ENCODE measurements around the gene PHLDB1. TPM values are rescaled to one million over a fixed set of nuclear protein-coding genes. Genes with fewer than 3 reads are reported as not detected.
"Not testable (repeated sequence)": the region's sequence is repeated elsewhere in the genome, so short reads cannot be mapped to it uniquely, and the experiment has no call there.

Gene PHLDB1
- 45.4 TPM for total RNA-seq (ENCODE audit: unreplicated experiment)
- long read RNA-seq, partial matches to known transcripts = 2 of 6 reads
- long read RNA-seq, other reads (novel, unspliced or antisense) = 4 of 6 reads

DNA sequence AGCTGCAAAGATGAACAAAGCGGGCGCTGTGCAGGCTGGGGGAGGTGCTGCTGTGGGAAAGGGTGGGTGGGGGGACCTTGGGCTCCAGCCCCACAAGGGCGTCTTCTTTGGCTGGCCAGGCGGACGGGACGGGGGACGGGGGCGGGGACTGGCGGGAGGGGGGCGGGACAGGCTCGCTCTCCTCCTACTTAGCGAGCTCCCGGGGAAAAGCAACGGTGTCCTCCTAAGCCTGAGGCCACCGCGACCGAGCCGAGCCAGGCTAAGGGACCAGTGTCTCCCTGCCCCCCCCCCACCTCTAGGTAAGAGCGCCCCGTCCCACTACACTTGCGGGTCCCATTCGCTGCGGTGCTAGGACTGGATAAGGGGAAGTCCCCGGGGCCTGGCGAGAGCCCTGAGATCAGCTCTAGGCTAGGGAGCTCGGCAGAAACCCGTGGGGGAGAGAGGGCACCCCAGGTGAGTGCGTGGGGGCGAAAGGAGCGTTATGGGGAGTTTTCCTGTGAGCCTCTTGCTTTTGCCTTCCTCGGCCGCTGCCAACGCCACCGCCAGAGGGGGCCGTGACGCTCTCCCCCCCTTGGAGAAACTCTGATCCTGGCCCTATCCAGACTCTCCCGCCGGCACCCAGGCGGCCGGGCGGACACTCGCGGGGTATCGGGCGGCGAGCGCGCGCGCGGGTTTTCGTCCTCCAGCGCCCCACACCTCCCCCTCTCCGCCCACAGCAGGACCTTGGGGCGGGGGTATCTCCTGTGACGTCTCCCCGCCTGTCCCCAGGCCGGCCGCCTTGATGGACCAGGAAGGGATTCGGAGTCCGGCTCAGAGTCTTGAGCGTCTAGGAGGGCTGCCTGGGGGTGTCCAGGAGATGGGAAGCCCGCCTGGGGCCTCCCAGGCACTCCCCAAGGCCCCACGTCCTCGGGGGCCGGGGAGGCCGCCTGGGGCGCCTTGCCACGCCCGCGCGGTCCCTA is at the start of gene PHLDB1:
TSS of gene PHLDB1 (plus strand) at position 215 of the 959 bp plus-strand sequence. CDS start 6,222 bp downstream, outside the sequence.
- Mint-ChIP-seq H3K4me3 (ENCODE audit: unreplicated experiment) (peak within 1 kb of the TSS; percentile 49), H3K27ac (ENCODE audit: unreplicated experiment) (no peak within 1 kb of the TSS), H3K9me3 (ENCODE audit: unreplicated experiment) (no peaks in the 10 kb centered on the region), H3K36me3 (ENCODE audit: low read depth, unreplicated experiment) (peaks cover 13% of the 10 kb centered on the region), H3K4me1 (ENCODE audit: unreplicated experiment) (peaks cover 31% of the 10 kb centered on the region), H3K27me3 (ENCODE audit: unreplicated experiment) (peaks cover 23% of the 10 kb centered on the region)
- peak; percentile 62 for DNase-seq (ENCODE audit: low spot score)
- peak; percentile 28 for TF ChIP-seq CTCF (IDR thresholded peaks at IDR 0.05; ENCODE audit: unreplicated experiment)

DNA sequence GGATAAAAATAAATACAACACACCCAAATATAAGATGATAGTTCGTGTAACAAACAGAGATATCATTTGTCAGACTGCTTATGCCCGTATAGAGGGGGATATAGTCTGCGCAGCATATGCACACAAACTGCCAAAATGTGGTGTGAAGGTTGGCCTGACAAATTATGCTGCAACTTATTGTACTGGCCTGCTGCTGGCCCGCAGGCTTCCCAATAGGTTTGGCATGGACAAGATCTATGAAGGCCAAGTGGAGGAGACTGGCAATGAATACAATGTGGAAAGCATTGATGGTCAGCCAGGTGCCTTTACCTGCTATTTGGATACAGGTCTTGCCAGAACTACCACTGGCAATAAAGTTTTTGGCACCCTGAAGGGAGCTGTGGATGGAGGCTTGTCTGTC is 46.6 kb upstream of the PHLDB1 start:
- no peak for DNase-seq (ENCODE audit: low spot score)
- no peak overlapping the region for H3K4me3 Mint-ChIP-seq (ENCODE audit: unreplicated experiment)
- no peaks in the 10 kb centered on the region for H3K27me3 Mint-ChIP-seq (ENCODE audit: unreplicated experiment)
- peaks cover 9% of the 10 kb centered on the region for H3K4me1 Mint-ChIP-seq (ENCODE audit: unreplicated experiment)
- no peak for TF ChIP-seq CTCF (IDR thresholded peaks at IDR 0.05; ENCODE audit: unreplicated experiment)
- H3K9me3 Mint-ChIP-seq (ENCODE audit: unreplicated experiment) = no peaks in the 10 kb centered on the region
- H3K27ac Mint-ChIP-seq (ENCODE audit: unreplicated experiment) = no peak overlapping the region
- peaks cover 13% of the 10 kb centered on the region for H3K36me3 Mint-ChIP-seq (ENCODE audit: low read depth, unreplicated experiment)

GRCh38 chr11:118565051-118565450 is 42.4 kb upstream of the PHLDB1 start:
- DNase-seq (ENCODE audit: low spot score) = no peak

GRCh38 chr11:118569670-118570069 is 37.7 kb upstream of the PHLDB1 start:
- no peaks in the 10 kb centered on the region for H3K9me3 Mint-ChIP-seq (ENCODE audit: unreplicated experiment)
- no peak overlapping the region for H3K27ac Mint-ChIP-seq (ENCODE audit: unreplicated experiment)
- H3K4me3 Mint-ChIP-seq (ENCODE audit: unreplicated experiment) = no peak overlapping the region
- TF ChIP-seq CTCF (IDR thresholded peaks at IDR 0.05; ENCODE audit: unreplicated experiment) = no peak
- DNase-seq (ENCODE audit: low spot score) = no peak
- peaks cover 6% of the 10 kb centered on the region for H3K27me3 Mint-ChIP-seq (ENCODE audit: unreplicated experiment)
- H3K36me3 Mint-ChIP-seq (ENCODE audit: low read depth, unreplicated experiment) = no peaks in the 10 kb centered on the region
- peaks cover 19% of the 10 kb centered on the region for H3K4me1 Mint-ChIP-seq (ENCODE audit: unreplicated experiment)

More at GRCh38 chr11:118565051-118565450, 42.4 kb upstream of the PHLDB1 start:
- no peak for TF ChIP-seq CTCF (IDR thresholded peaks at IDR 0.05; ENCODE audit: unreplicated experiment)
- Mint-ChIP-seq H3K36me3 (ENCODE audit: low read depth, unreplicated experiment) (no peaks in the 10 kb centered on the region), H3K4me1 (ENCODE audit: unreplicated experiment) (peaks cover 9% of the 10 kb centered on the region), H3K27me3 (ENCODE audit: unreplicated experiment) (no peaks in the 10 kb centered on the region), H3K9me3 (ENCODE audit: unreplicated experiment) (no peaks in the 10 kb centered on the region), H3K4me3 (ENCODE audit: unreplicated experiment) (peak overlapping the region; percentile 78), H3K27ac (ENCODE audit: unreplicated experiment) (peak overlapping the region; percentile 83)

DNA sequence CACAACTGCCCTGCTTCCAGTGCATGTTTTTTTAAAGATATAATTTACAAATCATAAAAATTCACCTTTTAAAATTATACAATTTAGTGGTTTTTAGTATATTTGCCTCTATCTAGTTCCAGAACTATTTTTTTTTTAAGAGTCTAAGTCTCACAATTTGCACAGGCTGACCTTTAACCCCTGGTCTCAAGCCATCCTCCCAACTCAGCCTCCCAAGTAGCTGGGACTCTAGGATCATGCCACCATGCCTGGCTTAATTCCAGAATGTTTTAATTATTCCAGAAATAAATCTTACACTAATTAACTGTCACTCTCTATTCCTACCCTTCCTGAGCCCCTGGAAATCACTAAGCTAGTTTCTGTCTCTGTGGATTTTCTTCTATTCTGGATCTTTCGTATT is 36.6 kb upstream of the PHLDB1 start:
- Mint-ChIP-seq H3K27me3 (ENCODE audit: unreplicated experiment) (peaks cover 6% of the 10 kb centered on the region), H3K27ac (ENCODE audit: unreplicated experiment) (no peak overlapping the region), H3K36me3 (ENCODE audit: low read depth, unreplicated experiment) (no peaks in the 10 kb centered on the region), H3K9me3 (ENCODE audit: unreplicated experiment) (no peaks in the 10 kb centered on the region), H3K4me3 (ENCODE audit: unreplicated experiment) (no peak overlapping the region), H3K4me1 (ENCODE audit: unreplicated experiment) (peaks cover 18% of the 10 kb centered on the region)
- no peak for DNase-seq (ENCODE audit: low spot score)
- no peak for TF ChIP-seq CTCF (IDR thresholded peaks at IDR 0.05; ENCODE audit: unreplicated experiment)

- not testable (repeated sequence) for DNase-seq (ENCODE audit: low spot score)
- peak overlapping the region; percentile 61 for H3K27ac Mint-ChIP-seq (ENCODE audit: unreplicated experiment)
- H3K4me3 Mint-ChIP-seq (ENCODE audit: unreplicated experiment) = peak overlapping the region; percentile 98
Measured at GRCh38 chr11:118571701-118572060, 35.7 kb upstream of the PHLDB1 start.

More at GRCh38 chr11:118571701-118572060, 35.7 kb upstream of the PHLDB1 start:
- not testable (repeated sequence) for H3K9me3 Mint-ChIP-seq (ENCODE audit: unreplicated experiment); H3K36me3 Mint-ChIP-seq (ENCODE audit: low read depth, unreplicated experiment); H3K27me3 Mint-ChIP-seq (ENCODE audit: unreplicated experiment)
- H3K4me1 Mint-ChIP-seq (ENCODE audit: unreplicated experiment) = peaks cover 18% of the 10 kb centered on the region
